Thyroid gland (tissue), 4 donors: ENCODE measurements around the gene SEPTIN10.

Source experiments
- CTCF ChIP-seq, 6 experiments: fragments of 200-600 bp in 3 of 6; fragments of 450-650 bp in 3 of 6; sonication (generic) in 3 of 6; IDR thresholded peaks; one replicate each; pipeline ENCODE4 v1.5.1; 2016 to 2019; ENCODE audit warnings: antibody characterized with exemption in 6 of 6, mild to moderate bottlenecking in 2 of 6, inconsistent platforms in 1 of 6, moderate library complexity in 1 of 6
- POLR2A ChIP-seq, 2 donors: fragments of 450-650 bp; IDR thresholded peaks; one replicate each; pipeline ENCODE4 v1.6.1; 2017; ENCODE audit warnings: antibody characterized with exemption in 2 of 2, mild to moderate bottlenecking in 2 of 2, moderate library complexity in 1 of 2

GRCh38 chr2:109535217-109535946 lies 78.4 kb downstream of the SEPTIN10 start:
- TF ChIP-seq CTCF (IDR thresholded peaks at IDR 0.05) (no peak), POLR2A (IDR thresholded peaks at IDR 0.05) (no peak)
